ENCODE measurements around the gene NUDT3.
"Not testable (repeated sequence)": the region's sequence is repeated elsewhere in the genome, so short reads cannot be mapped to it uniquely, and the experiment has no call there.

Gene NUDT3

DNA sequence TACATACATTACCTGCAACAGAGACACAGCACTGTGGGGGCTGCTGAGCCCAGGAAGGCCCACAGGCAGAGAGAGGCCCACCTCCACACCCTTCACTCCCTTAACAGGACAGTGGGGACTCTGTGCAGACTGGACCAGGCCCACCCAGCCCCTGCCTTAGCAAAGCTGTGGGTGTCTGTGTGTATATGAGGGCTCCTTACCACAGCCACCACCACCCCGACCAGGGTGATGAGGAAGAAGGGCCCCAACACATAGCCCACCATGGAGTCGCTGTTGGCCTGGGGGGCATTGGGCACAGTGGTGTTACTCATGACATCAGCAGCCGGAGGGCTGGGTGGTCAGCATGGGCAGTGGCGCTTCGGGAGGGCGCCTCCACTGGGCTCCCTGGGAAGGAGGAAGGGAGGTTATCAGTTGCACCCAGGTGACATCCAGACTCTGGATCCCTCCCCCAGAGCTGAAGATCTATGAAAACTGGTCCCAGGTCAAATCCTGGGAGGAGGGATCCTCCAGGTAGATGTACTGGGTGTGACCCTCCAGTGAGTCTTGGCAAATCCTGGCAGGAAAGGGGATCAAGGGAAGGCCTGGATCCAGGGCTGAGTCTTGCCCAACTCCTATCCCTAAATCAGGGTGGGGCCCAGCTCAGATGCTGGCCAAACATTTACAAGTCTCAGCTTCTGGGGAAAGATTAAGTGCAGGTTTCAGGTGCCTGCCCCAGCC is 144.8 kb downstream of the NUDT3 start:
- no peak for DNase-seq

DNA sequence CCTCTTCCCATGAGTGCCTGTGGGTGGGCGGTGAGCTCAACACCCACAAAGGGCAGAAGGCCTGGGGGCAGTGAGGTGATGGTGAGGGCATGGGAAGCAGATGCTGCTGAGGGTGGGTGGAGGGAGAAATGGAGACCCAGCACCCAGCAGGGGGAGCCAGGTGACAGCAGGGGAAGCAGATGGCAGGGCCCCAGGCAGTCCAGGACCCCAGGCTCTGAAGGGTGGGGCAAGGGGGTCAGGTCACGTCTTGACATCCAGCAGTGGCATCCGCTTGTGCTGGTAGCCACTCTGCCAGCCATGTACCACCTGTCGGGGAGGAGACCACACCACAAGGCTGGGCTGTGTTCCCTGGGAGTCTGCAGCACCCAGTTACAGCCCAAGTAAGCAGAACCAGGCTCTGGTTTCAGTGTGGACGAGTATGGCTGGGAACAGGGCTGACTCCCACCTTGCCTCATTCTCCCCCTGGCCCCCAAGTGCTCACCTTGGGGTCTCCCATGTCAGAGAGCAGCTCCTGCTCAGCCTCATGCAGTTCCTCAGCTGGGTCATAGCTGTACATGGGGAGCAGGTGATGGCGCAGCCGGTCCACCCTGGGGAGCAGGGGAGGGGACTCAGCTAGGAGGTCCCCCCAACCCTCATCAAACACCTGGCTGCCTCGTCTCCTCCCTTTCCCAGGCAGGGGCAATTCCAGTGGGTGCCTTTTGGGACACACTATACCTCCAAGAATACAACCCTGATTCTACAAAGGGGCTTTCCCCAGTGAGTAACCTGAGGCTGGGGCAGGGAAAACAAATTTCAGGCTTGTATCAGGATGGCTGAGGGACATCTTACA is 145.7 kb downstream of the NUDT3 start:
- DNase-seq: peak; percentile 65

DNA sequence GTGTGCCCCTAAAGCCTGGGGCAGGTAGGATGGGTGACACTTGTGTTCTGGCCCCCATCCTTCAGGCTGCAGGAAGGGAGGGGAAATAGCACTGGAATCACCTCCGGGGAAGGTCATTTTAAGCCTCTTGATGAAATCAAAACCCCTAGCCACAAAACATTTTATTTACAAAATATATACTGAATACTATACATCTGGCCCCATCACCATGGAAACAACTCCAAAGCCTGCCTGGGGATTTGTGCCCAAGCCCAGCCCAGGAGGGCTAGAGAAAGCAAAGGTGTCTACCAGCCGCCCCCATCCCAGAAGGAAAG is 146.3 kb downstream of the NUDT3 start:
- no peak for DNase-seq

DNA sequence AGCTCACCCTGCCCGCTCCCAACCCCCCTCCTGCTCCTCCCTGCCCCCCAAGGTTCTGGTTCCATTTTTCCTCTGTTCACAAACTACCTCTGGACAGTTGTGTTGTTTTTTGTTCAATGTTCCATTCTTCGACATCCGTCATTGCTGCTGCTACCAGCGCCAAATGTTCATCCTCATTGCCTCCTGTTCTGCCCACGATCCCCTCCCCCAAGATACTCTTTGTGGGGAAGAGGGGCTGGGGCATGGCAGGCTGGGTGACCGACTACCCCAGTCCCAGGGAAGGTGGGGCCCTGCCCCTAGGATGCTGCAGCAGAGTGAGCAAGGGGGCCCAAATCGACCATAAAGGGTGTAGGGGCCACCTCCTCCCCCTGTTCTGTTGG is 146.7 kb downstream of the NUDT3 start:
- DNase-seq: not testable (repeated sequence)

DNA sequence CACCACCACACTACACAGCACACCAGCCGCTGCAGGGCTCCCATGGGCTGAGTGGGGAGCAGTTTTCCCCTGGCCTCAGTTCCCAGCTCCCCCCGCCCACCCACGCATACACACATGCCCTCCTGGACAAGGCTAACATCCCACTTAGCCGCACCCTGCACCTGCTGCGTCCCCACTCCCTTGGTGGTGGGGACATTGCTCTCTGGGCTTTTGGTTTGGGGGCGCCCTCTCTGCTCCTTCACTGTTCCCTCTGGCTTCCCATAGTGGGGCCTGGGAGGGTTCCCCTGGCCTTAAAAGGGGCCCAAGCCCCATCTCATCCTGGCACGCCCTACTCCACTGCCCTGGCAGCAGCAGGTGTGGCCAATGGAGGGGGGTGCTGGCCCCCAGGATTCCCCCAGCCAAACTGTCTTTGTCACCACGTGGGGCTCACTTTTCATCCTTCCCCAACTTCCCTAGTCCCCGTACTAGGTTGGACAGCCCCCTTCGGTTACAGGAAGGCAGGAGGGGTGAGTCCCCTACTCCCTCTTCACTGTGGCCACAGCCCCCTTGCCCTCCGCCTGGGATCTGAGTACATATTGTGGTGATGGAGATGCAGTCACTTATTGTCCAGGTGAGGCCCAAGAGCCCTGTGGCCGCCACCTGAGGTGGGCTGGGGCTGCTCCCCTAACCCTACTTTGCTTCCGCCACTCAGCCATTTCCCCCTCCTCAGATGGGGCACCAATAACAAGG is 147.3 kb downstream of the NUDT3 start:
- not testable (repeated sequence) for DNase-seq

DNA sequence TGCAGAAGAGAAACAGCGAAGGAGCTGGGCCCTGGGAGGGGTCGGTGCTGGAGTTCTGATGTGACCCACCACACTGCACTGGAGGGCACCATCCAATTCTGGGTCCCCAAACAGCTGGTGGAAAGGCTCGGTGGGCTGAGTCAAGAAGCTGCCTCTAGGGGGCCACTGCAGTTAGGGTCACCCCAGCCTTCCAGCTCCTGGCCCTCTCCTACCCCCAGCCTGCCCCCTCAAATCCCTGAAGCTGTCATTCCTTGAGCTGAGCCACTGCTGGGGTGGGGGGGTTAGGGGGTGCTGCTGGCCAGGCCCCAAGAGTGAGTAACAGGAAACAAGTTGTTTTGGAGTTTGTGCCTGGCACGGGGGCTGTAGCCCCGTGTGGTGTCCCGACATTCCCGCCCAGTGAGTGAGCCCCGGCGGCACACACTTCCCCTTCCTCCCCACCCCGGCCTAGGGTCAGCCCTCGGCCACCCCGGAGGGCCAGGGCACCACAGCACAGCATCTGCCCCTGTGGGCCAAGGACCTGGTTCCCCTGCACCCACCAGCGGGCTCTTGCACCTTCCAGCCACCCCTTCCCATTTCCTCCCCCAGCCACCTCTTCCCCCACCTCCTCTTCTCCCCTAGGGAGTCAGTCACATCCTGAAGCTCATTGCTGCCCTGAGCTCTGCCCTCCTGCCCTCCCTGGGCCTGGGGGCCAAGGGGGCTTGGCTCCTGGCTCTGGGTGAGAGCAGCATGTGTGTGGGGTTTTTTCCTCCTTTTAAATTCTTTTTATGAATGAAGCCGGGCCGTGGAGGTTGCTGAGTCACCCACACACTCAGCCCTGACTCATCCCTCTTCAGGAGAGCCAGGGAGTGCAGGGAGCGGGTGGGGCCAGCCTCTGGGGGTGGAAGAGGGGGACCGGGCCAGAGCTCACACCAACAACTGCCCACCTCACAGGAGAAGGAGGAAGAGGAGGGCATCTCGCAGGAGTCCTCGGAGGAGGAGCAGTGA is 148.3 kb downstream of the NUDT3 start:
- no peak for DNase-seq

DNA sequence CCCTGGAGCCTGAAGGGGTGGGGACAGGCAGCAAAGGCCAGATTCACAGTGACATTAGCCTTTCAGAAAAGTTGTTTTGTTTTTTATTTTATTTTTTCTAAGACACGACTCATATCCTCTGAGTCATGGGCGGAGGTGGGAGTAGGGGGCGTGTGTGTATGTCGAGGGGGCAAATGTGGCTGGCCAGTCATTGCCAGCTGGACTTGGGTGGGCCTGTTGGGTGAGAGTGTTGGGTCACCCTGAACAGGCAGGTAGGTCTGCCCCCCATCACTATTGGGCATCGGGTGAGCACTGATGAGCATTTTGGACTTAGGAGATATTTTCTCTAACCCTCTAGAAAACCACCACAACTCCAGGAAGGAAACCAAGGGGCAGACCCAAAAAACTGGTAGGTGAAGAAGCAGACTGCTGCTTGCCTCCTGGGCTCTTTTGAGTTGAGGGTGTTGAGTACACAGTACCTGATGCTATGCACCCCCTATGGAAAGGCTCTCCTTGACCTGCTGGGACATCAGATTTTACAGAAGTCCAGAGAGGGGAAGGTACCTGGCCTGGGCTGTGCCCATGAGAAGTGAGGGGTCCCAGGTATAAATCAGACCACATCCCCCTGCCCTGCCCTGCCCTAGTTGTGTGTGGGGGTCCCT is 149.2 kb downstream of the NUDT3 start:
- no peak for DNase-seq

DNA sequence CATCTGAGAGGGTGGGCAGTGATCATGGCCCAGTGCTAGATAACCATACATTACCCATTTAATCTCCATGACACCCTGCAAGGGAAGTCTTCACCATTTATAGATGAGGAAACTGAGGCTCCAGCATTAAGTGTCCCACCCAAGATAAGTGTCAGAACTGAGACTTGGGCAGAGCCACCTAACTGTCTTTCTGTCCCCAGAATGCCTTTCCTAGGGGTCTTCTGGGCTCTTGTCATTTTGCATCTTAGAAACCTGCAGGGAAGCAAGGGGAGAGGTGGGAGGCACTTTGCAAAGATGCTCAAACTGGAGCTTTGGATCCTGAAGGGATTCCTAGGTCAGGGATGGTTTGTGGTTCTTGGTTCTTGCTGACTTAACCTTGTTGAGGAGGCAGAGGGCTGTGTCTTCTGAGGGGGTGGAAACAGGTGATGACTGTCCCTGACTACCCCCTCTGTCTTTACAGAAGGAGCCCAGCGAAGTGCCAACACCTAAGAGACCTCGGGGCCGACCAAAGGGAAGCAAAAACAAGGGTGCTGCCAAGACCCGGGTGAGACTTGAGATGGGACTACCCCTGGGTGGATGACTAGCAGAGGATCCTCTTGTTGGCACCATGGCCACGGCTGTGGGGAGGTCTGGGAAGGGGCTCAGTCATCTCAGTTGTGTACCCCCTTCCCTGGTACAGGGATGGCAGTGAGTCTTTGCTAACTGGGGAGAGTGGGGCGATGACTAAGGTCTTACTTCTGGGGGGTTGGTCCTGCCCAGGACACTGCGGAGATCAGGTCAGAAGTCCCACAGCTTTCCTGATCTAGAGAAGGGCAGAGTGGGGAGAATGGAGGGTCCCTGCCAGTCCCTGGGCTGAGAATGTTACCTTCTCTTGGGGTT is 150.0 kb downstream of the NUDT3 start:
- DNase-seq: no peak

DNA sequence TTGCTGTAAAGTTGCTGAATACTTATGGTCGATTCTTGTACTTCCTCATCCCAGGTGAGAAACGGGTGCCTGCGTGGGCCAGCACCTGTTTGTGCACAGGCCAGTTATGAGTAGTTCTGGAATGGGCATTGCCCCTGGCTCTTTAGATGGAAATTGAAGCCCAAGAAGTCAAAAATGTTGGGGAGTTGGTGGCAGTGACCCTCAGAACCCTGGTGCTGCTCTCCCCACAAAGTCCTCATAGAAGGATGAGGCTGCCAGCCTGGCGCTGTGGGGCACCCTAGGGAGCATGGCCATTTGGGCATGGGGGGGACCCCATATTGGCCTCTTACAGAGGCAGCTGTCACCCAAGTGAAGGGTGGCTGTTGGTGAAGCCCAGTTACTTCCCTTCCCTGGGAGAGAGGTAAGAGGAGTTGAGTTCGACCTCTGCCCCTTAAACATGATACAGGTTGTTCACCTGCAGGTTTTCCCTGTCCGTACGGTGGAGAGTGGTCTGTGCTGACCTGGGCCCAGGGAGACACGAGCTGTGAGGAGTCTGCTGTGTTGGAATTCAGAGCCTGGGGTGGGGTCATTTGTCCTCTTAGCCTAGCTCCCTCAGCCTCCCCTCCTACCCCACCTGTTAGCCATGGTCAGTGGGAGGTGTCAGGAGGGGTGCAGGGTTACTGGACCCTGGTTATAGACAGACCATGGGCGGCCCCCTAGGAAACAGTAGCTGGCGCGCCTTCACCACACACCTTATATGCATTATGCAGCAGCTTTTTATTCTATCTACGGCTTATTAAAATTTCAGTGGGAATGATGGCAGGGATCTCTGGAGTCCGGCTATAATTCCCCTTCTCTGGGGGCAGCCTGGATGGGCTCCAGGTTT is 150.9 kb downstream of the NUDT3 start:
- DNase-seq: no peak

DNA sequence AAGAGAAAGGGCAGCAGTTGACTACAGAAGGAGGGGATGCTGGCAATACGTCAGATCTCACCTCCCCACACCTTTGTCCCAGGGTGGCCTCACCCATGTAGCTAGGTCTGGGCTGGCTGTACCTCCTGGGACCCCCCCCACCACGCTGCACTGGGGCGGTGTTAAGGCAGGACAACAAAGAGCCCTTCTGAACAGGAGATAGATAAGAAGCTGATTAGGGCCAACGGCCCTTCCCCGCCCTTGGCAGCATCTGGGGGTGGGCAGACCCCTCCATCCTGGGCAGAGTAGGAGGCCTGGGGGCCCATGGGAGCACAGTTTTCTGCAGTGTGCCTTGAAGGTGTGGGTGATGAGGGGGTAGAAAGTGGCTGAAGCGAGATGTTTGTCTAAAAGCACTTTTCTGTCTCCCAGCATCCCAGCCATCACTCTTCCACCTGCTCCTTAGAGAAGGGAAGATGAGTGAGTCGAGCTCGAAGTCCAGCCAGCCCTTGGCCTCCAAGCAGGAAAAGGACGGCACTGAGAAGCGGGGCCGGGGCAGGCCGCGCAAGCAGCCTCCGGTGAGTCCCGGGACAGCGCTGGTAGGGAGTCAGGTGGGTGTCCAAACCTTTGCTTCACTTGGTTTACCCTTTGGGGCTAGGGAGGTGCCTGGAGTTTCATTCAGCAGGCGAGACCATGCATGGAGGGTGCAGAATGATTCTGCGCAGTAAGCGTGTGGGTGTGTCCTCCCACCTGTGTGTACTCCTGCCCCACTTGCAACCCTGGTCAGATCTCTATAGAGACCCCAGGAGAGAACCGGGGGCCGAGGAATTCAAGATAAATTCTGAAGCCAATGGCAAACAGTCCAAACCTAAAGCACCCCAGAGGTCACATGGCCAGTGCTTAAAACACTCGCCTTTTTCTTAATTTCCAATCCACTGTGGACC is 151.9 kb downstream of the NUDT3 start:
- DNase-seq: no peak

DNA sequence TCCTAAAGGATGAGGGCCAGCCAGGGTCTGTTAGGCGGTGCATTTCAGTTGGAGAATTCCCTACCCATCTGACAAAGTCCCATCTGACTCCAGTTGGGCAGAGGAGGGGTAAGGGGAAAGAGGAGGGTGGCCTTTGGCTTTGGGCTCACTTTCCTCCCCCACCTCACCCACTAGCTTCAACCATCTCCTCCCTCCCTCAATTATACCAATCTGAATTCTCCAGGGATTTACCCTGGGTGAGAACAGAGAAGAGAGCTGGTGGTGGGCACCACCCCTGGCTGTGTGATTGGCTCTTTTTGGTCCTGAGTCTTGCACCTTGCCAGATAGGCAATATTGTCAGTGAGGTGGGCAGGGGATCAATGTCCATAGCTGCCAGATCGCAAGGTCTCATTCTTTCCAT is 152.6 kb downstream of the NUDT3 start:
- DNase-seq: no peak

DNA sequence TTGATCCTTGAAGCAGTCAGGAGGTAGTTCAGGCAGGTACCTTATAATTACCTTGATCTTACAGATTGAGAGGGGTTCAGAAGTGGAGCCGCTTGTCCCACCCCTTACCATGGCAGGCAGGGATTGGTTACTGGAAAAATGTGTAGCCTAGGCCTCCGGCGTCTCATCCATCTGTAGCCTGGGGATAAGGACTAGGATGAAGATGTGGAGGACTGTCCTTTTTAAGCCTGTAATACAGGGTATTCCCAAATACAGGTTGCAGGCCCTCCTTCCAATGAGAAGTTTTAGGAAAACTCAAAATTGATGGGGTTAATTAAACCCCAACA is 153.0 kb downstream of the NUDT3 start:
- no peak for DNase-seq

DNA sequence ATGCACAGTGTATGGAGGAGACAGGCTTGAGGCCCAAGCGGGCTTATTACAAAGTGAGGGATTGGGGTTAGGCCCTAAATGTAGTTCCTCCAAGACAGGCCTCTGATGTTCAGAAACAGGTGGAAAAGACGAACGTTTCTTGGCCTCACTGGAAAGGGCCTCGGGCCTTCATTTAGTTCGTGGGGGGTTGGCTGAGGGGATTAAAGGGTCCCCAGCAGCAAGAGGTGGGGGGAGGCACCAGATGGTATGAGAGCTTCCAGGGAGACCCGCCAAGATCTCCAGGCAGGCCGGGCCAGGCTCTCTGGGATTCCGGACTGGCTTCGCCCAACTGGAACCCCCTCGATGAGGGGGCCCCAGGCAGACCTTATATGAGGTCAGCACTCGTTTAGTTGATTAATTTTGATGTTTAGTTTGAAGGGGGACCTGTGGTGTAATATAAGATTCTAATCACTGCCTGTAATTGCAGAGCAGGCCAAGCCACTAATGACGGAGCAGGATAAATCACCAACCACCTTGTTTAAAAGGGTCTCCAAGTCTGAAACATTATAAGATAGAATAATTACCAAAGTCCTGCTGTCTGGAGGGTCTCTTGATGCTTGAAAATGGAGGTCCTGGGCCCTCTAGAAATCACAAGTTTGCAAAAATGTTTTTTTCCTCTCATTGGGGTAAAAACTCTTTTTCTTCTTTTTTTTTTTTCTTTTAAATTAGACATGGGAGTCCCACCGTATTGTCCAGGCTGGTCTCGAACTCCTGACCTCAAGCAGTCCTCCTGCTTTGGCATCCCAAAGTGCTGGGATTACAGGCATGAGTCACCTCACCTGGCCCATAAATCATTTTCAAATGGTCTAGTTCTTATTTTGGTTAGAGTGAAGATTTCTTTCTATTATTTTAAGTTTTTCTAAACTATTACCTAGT is 153.6 kb downstream of the NUDT3 start:
- DNase-seq: no peak

DNA sequence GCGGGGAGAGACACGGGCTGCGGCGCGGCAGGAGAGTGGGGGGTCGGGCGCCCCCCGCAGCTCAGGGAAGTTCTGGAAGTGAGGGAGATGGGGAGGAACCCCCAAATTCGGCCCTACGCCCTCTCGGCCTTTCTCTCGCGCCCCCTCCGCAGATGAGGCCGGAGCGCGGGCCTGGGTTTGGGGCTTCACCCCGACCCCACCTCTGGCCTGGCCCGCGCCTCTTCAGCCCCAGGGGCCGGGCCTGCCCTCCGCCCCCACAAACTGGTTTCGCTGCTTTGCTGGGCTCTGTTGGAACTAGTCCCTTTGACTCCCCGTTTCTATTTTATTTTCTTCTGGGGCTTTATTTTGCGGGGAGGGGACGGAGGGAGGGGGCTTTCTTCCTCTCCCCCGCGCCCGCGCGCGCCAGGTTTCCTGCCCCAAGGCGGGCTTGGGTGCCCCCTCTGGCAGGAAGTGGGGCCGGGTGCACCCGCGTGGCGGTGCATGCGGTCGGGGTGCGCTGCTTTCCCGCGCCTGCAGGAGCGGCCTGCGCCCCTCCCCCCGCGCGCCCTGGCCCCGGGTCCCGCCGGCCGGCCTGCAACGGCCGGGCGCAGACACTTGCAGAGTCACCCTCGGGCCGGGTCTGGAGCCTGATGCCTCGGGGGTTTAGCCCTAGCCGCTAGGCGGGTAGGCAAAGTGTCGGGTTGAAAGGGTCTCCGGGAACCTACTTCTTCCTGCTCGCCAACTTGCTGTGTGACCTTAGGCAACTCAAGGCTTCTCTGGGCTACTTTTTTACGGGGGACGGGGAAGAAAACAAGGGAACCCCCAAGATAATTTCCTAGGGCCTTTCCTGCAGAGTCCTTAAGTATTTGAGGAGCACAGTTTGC is 154.5 kb downstream of the NUDT3 start:
- DNase-seq: peak; percentile 76

DNA sequence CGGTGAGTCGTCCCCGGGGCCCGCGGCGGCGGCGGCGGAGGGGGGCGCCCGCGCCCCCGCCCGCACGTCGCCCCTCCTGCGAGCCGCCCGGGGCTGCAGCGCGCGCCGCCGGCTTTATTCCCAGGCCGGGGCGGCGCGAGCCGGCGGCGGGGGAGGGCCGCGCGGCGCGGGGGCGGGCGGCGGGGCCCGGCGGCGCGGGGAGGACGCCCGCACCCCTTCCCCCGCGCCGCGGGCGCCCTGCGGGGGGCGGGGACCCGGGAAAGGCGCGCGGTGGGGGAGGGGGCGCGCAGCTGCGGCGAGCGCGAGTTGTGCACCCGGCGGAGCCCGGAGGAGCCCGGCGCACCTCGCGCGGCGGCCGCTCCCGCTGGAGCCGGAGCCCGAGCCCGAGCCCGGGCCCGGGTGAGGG is 155.2 kb downstream of the NUDT3 start:
- peak; percentile 42 for DNase-seq

DNA sequence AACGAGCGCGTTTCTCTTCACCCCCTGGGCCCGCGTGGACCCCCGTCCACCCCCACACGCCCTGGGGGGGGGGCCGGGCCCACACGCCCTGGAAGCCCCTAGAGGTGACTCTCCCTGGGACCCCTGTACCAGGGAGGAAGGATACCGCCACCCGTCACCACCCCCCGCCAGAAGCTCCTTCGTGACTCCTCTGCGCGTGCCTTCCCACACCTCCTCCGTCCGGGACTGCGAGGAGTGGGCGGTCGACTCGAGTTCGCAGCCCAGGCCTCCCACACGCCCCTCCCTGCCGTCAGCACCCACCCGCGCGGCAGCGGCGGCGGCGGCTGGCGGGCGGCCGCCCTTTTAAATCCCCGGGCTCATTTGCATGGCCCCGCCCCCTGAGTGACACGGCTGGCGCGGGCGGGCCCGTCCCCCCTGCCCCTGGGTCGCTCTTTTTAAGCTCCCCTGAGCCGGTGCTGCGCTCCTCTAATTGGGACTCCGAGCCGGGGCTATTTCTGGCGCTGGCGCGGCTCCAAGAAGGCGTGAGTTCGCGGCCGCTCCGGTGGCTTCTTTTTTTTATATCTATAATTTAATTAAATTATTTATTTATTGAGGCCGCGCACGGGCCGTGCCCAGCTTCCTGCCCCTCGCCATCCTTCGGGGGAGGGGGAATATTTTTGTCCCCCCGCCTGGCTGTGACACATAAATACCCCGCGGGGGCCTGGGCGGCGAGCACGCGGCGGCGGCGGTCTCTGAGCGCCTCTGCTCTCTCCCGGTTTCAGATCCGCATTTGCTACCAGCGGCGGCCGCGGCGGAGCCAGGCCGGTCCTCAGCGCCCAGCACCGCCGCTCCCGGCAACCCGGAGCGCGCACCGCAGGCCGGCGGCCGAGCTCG is 155.8 kb downstream of the NUDT3 start, which contains the start of gene HMGA1:
TSS of gene HMGA1 (plus strand) at position 431 of the 873 bp plus-strand sequence. CDS start 3,908 bp downstream, outside the sequence.
- peak; percentile 92 for DNase-seq
